HepG2 (cell line): ENCODE measurements around the gene GPR42. TPM values are rescaled to one million over a fixed set of nuclear protein-coding genes. Genes with fewer than 3 reads are reported as not detected.

ENCODE experiments used
- ATAC-seq: fragments of 200-7000 bp; cut with Tn5 transposase; 3 replicates; pipeline ENCODE4 v1.9.1; 2020; ENCODE audit warnings: mild to moderate bottlenecking, moderate library complexity
- BruUV-seq: library from RNA; stranded (reverse); fragments of 400-500 nt; replicated peaks from 2 replicates; lab custom pipeline; 2021; lab: Mats Ljungman, UMichigan
- CTCF ChIA-PET: fragments of 300-600 bp; formaldehyde crosslinking; extraction: SDS; loops from one replicate; lab custom pipeline; 2021; ENCODE audit warnings: low total read pairs, inconsistent platforms, low intra/inter-chr PET ratio; lab: Yijun Ruan, JAX
- POLR2A ChIA-PET: fragments of 350-600 bp; sonication (Branson Sonifier 250); formaldehyde crosslinking; loops from one replicate; lab custom pipeline; 2020; ENCODE audit warnings: antibody characterized with exemption, inconsistent platforms; lab: Yijun Ruan, JAX
- DNase-seq: peaks from one replicate; pipeline ENCODE4 v3.0.0-alpha.2; 2015; ENCODE audit warnings: low spot score
- FAIRE-seq: peaks from 3 replicates; lab custom pipeline; 2011; peaks lifted over from hg19 to GRCh38; lab: Jason Lieb, UNC
- H2AFZ ChIP-seq: one replicate; pipeline ENCODE4 v1.6.1; 2011; ENCODE audit warnings: low read length, inconsistent platforms
- H3K27ac ChIP-seq: fragments of 300-600 bp; 3 replicates; pipeline ENCODE4 v1.8.0; 2011; ENCODE audit warnings: mixed run types, mild to moderate bottlenecking, mixed read lengths, low read length, inconsistent platforms; ENCODE audit not compliant: insufficient read depth; ENCODE audit errors: extremely low read length
- H3K27me3 ChIP-seq, 2 experiments: fragments of 200-600 bp in 1 of 2; 2 replicates in 1 of 2; 3 replicates in 1 of 2; pipeline versions ENCODE4 v1.6.0 to v1.8.0; 2011; ENCODE audit warnings: low read length in 2 of 2, mild to moderate bottlenecking in 2 of 2, moderate library complexity in 2 of 2, inconsistent platforms in 1 of 2; ENCODE audit not compliant: insufficient read depth in 2 of 2, control insufficient read depth in 1 of 2
- H3K36me3 ChIP-seq, 2 experiments: fragments of 200-600 bp in 1 of 2; replicated peaks in 1 of 2; 2 replicates in 1 of 2; 3 replicates in 1 of 2; pipeline versions ENCODE4 v1.5.1 to v1.8.0; 2011; ENCODE audit warnings: low read length in 2 of 2, inconsistent platforms in 1 of 2; ENCODE audit not compliant: insufficient read depth in 2 of 2, control insufficient read depth in 1 of 2
- H3K4me1 ChIP-seq: 2 replicates; pipeline ENCODE4 v1.5.1; 2012; ENCODE audit warnings: low read length, inconsistent platforms; ENCODE audit not compliant: insufficient read depth
- H3K4me2 ChIP-seq: 2 replicates; pipeline ENCODE4 v1.6.0; 2011; ENCODE audit warnings: low read depth, low read length, inconsistent platforms
- H3K4me3 ChIP-seq, 3 experiments: fragments of 200-600 bp in 1 of 3; sonication (generic), shearing (Covaris generic) in 1 of 3; replicated peaks in 1 of 3; 2 replicates each; pipeline ENCODE4 v1.5.1; 2011 to 2016; ENCODE audit warnings: low read length in 3 of 3, inconsistent platforms in 2 of 3, low read depth in 2 of 3, mild to moderate bottlenecking in 2 of 3, control low read depth in 1 of 3, mixed read lengths in 1 of 3; ENCODE audit not compliant: insufficient read depth in 1 of 3
- H3K79me2 ChIP-seq: one replicate; pipeline ENCODE4 v1.6.1; 2011; ENCODE audit warnings: low read length, inconsistent platforms; ENCODE audit not compliant: insufficient read depth
- H3K9ac ChIP-seq: 2 replicates; pipeline ENCODE4 v1.6.0; 2011; ENCODE audit warnings: mild to moderate bottlenecking, low read depth, low read length, inconsistent platforms; ENCODE audit not compliant: insufficient read depth
- H3K9me3 ChIP-seq: 2 replicates; pipeline ENCODE4 v1.5.1; 2012; ENCODE audit warnings: mild to moderate bottlenecking, low read length
- H4K20me1 ChIP-seq: 2 replicates; pipeline ENCODE4 v1.6.0; 2011; ENCODE audit warnings: inconsistent platforms, mild to moderate bottlenecking, low read length, moderate library complexity; ENCODE audit not compliant: insufficient read depth
- AHDC1 ChIP-seq: sonication (generic); formaldehyde crosslinking; IDR thresholded peaks from 2 replicates; pipeline ENCODE4 v1.5.1; 2020; ENCODE audit warnings: mild to moderate bottlenecking, missing genetic modification reagents, borderline replicate concordance
- CEBPB ChIP-seq: IDR thresholded peaks from 2 replicates; pipeline ENCODE4 v1.6.1; 2011; ENCODE audit warnings: low read depth, low read length, improper control_type of control experiment, borderline replicate concordance
- CEBPG ChIP-seq: IDR thresholded peaks from 2 replicates; pipeline ENCODE4 v1.6.1; 2016
- ELF3 ChIP-seq: IDR thresholded peaks from 2 replicates; pipeline ENCODE4 v1.6.1; 2016; ENCODE audit warnings: missing genetic modification reagents, missing compliant biosample characterization
- ETV5 ChIP-seq: IDR thresholded peaks from 2 replicates; pipeline ENCODE4 v1.6.1; 2018; ENCODE audit warnings: missing biosample characterization, missing genetic modification reagents, inconsistent platforms, borderline replicate concordance
- GTF2F1 ChIP-seq: fragments of 150-350 bp; IDR thresholded peaks from 2 replicates; pipeline ENCODE4 v1.6.1; 2014; ENCODE audit warnings: low read length
- JDP2 ChIP-seq: sonication (generic); formaldehyde crosslinking; IDR thresholded peaks from 2 replicates; pipeline ENCODE4 v1.8.1; 2022; ENCODE audit warnings: missing genetic modification reagents, borderline replicate concordance
- TCF7L2 ChIP-seq: IDR thresholded peaks from 2 replicates; pipeline ENCODE4 v1.6.1; 2011; ENCODE audit warnings: mild to moderate bottlenecking, low read depth, low read length, moderate library complexity
- TGIF2 ChIP-seq: IDR thresholded peaks from 2 replicates; pipeline ENCODE4 v1.6.1; 2016; ENCODE audit warnings: control low read depth, missing compliant biosample characterization
- ZBTB33 ChIP-seq: sonication (generic); formaldehyde crosslinking; IDR thresholded peaks from 2 replicates; pipeline ENCODE4 v1.4.0; 2020; ENCODE audit warnings: missing genetic modification reagents
- WGBS: methylation state at CpG from one replicate; pipeline ENCODE4 v1.1.6; 2017; ENCODE audit warnings: low lambda C conversion rate; 5-methylcytosine and 5-hydroxymethylcytosine counted together
- in situ Hi-C: cut with HindIII; loops from 2 replicates; pipeline ENCODE4 v1.10.0; 2017; ENCODE audit warnings: low pct_unique_long_range_greater_than_20kb; ENCODE audit not compliant: extremely low pct_ligation_motif_present
- intact Hi-C: fragments of 100-400 bp; cut with micrococcal nuclease; formaldehyde crosslinking; loops from one replicate; pipeline ENCODE4 v1.10.0; 2022; ENCODE audit not compliant: unreplicated experiment
- polyA plus RNA-seq, 8 experiments: library from polyadenylated mRNA; depleted of rRNA in 3 of 8; stranded (reverse) in 7 of 8; unstranded in 1 of 8; fragments of >200 nt; fragmentation: Illumina TruSeq in 4 of 8; extraction: Trizol in 4 of 8; gene quantifications; 2 replicates each; pipeline versions ENCODE4 v1.2.1 to v1.2.3, GENCODE V29; 2011 to 2016; ENCODE audit warnings: low read depth in 4 of 8, missing spikeins in 1 of 8, mixed read lengths in 1 of 8; ENCODE audit not compliant: insufficient read depth in 1 of 8
- total RNA-seq, 5 experiments: library from RNA; depleted of rRNA; stranded (reverse); fragments of >200 nt; fragmentation: Illumina TruSeq; extraction: Trizol; gene quantifications; 2 replicates each; pipeline ENCODE4 v1.2.3, GENCODE V29; 2016; ENCODE audit warnings: low read depth in 1 of 5

The GPR42 gene
- total and polyA plus RNA-seq, 2 of the 13 experiments (the other 11 are each of a cell fraction or from before 2014, with no cell fraction given): not detected

- BruUV-seq: no TSS peak
- no peaks in the 10 kb centered on the region for H3K27me3 ChIP-seq
- no peaks in the 10 kb centered on the region for H3K9me3 ChIP-seq
- intact Hi-C loops (no loop called here), in situ Hi-C loops (no loop called here)
- H3K27ac ChIP-seq: no peak overlapping the region
- ATAC-seq: no peak
- TF ChIP-seq JDP2 (CRISPR knock-in tag) (no peak), AHDC1 (CRISPR knock-in tag) (0 out of 2 replicates have a peak, but pooled peaks have one; percentile 15), CEBPB (peak; percentile 72), TGIF2 (CRISPR knock-in tag) (no peak), ELF3 (peak; percentile 66), ZBTB33 (CRISPR knock-in tag) (0 out of 2 replicates have a peak, but pooled peaks have one; percentile 31), GTF2F1 (no peak), CEBPG (CRISPR knock-in tag) (peak; percentile 72), TCF7L2 (no peak), ETV5 (CRISPR knock-in tag) (peak; percentile 14; the same call in 1 of the 2 replicates)
- 26% methylated on average over 1 of the region's 1 CpG for WGBS
- H4K20me1 ChIP-seq: no peaks in the 10 kb centered on the region
- POLR2A ChIA-PET: interaction anchor here (1.2 kb wide), 1 partner anchor 10 kb away, joined by 6 read pairs; no protein-coding TSS in a partner anchor
- no peak for DNase-seq
- no peaks in the 10 kb centered on the region for H3K36me3 ChIP-seq
- FAIRE-seq: no peak
- no peak overlapping the region for H3K9ac ChIP-seq
- H2AFZ ChIP-seq: no peak overlapping the region
- no peak overlapping the region for H3K4me3 ChIP-seq
- no peaks in the 10 kb centered on the region for H3K79me2 ChIP-seq
- no peak overlapping the region for H3K4me2 ChIP-seq
- CTCF ChIA-PET: no interaction called here
- H3K4me1 ChIP-seq: peaks cover 65% of the 10 kb centered on the region
Measured at GRCh38 chr19:35377656-35378055, 6.8 kb downstream of the GPR42 start.
